Endothelial cell of umbilical vein (primary cell): ENCODE data around the gene KCNJ6. TPM values are rescaled to one million over a fixed set of nuclear protein-coding genes. Genes with fewer than 3 reads are reported as not detected.

Experiments used
- BruUV-seq: library from RNA; stranded (reverse); fragments of 400-500 nt; replicated peaks from 2 replicates; lab custom pipeline; 2021; lab: Mats Ljungman, UMichigan
- CTCF ChIA-PET: fragments of 300-600, 350-600 bp; sonication (Branson Sonifier 250); formaldehyde crosslinking; loops from one replicate; lab custom pipeline; 2021; ENCODE audit warnings: antibody characterized with exemption, inconsistent platforms; lab: Charles Lee
- POLR2A ChIA-PET: fragments of 300-600, 350-600 bp; sonication (Branson Sonifier 250); formaldehyde crosslinking; loops from one replicate; lab custom pipeline; 2021; ENCODE audit warnings: antibody characterized with exemption, inconsistent platforms; lab: Charles Lee
- DNase-seq: peaks from one replicate; pipeline ENCODE4 v3.0.0-alpha.2; 2011; ENCODE audit warnings: low read depth, low spot score
- FAIRE-seq: peaks from 2 replicates; lab custom pipeline; 2011; peaks lifted over from hg19 to GRCh38; lab: Jason Lieb, UNC
- H2AFZ ChIP-seq: 2 replicates; pipeline ENCODE4 v1.6.0; 2012; ENCODE audit warnings: low read depth, low read length, control low read depth, inconsistent platforms
- H3K27ac ChIP-seq: 2 replicates; pipeline ENCODE4 v1.5.1; 2011; ENCODE audit warnings: low read depth, mild to moderate bottlenecking, control low read depth, low read length, moderate library complexity; ENCODE audit not compliant: insufficient read depth
- H3K27me3 ChIP-seq, 2 experiments: 2 replicates each; pipeline versions ENCODE4 v1.6.0 to v1.6.1; 2011; ENCODE audit warnings: low read length in 2 of 2, mixed read lengths in 1 of 2; ENCODE audit not compliant: control insufficient read depth in 2 of 2, insufficient read depth in 2 of 2
- H3K36me3 ChIP-seq, 2 experiments: 2 replicates in 1 of 2; 3 replicates in 1 of 2; pipeline ENCODE4 v1.5.1; 2011; ENCODE audit warnings: low read length in 2 of 2, mild to moderate bottlenecking in 1 of 2, moderate library complexity in 1 of 2; ENCODE audit not compliant: control insufficient read depth in 2 of 2, insufficient read depth in 2 of 2; ENCODE audit errors: extremely low read depth in 1 of 2
- H3K4me1 ChIP-seq: 3 replicates; pipeline ENCODE4 v1.5.1; 2011; ENCODE audit warnings: mild to moderate bottlenecking, low read length; ENCODE audit not compliant: control insufficient read depth, insufficient read depth; ENCODE audit errors: extremely low read depth
- H3K4me2 ChIP-seq: 2 replicates; pipeline ENCODE4 v1.6.1; 2011; ENCODE audit warnings: low read length, control low read depth, mixed read lengths; ENCODE audit not compliant: insufficient read depth
- H3K4me3 ChIP-seq, 3 experiments: fragments of 200-600 bp in 1 of 3; sonication (generic), shearing (Covaris generic) in 1 of 3; replicated peaks in 1 of 3; 2 replicates each; pipeline ENCODE4 v1.5.1; 2011 to 2016; ENCODE audit warnings: control low read depth in 3 of 3, low read length in 3 of 3, mild to moderate bottlenecking in 2 of 3, inconsistent platforms in 1 of 3, low read depth in 1 of 3, moderate library complexity in 1 of 3; ENCODE audit not compliant: insufficient read depth in 1 of 3
- H3K79me2 ChIP-seq: 2 replicates; pipeline ENCODE4 v1.6.0; 2012; ENCODE audit warnings: low read length, inconsistent platforms; ENCODE audit not compliant: control insufficient read depth, insufficient read depth
- H3K9ac ChIP-seq: replicated peaks from 2 replicates; pipeline ENCODE3; 2011; ENCODE audit warnings: low read length, control low read depth; ENCODE audit not compliant: insufficient read depth; ENCODE audit errors: extremely low read depth
- H3K9me1 ChIP-seq: replicated peaks from 3 replicates; pipeline ENCODE4 v1.6.0; 2011; ENCODE audit warnings: mild to moderate bottlenecking, low read length; ENCODE audit not compliant: control insufficient read depth, insufficient read depth; ENCODE audit errors: extremely low read depth
- H3K9me3 ChIP-seq: replicated peaks from 2 replicates; pipeline ENCODE4 v1.5.1; 2012; ENCODE audit warnings: low read length, inconsistent platforms; ENCODE audit not compliant: control insufficient read depth, insufficient read depth
- H4K20me1 ChIP-seq: replicated peaks from 2 replicates; pipeline ENCODE3; 2011; ENCODE audit warnings: mild to moderate bottlenecking, low read length; ENCODE audit not compliant: control insufficient read depth, insufficient read depth; ENCODE audit errors: extremely low read depth
- EZH2 ChIP-seq: IDR thresholded peaks from 2 replicates; pipeline ENCODE4 v1.6.1; 2012; ENCODE audit warnings: borderline replicate concordance, low read depth, mild to moderate bottlenecking, moderate library complexity, low read length, inconsistent platforms; ENCODE audit not compliant: severe bottlenecking
- FOS ChIP-seq: IDR thresholded peaks from 2 replicates; pipeline ENCODE4 v1.6.1; 2011; ENCODE audit warnings: mild to moderate bottlenecking, low read length, moderate library complexity, borderline replicate concordance; ENCODE audit not compliant: insufficient read depth
- JUN ChIP-seq: IDR thresholded peaks from 2 replicates; pipeline ENCODE4 v1.6.1; 2011; ENCODE audit warnings: borderline replicate concordance, low read depth; ENCODE audit not compliant: insufficient read length, insufficient read depth
- MAX ChIP-seq: IDR thresholded peaks from 2 replicates; pipeline ENCODE4 v1.6.1; 2011; ENCODE audit not compliant: insufficient read depth, insufficient read length
- MYC ChIP-seq: IDR thresholded peaks from one replicate; pipeline ENCODE4 v1.6.1; 2011; ENCODE audit warnings: mild to moderate bottlenecking, low read depth, low read length
- POLR2A ChIP-seq: IDR thresholded peaks from 2 replicates; pipeline ENCODE4 v1.6.1; 2012; ENCODE audit warnings: low read depth, mild to moderate bottlenecking, control low read depth, low read length
- POLR2AphosphoS5 ChIP-seq: IDR thresholded peaks from 2 replicates; pipeline ENCODE4 v1.6.1; 2012; ENCODE audit warnings: low read depth, mild to moderate bottlenecking, control low read depth, low read length, moderate library complexity; ENCODE audit not compliant: insufficient read depth
- dilution Hi-C: fragments of 300-500 bp; cut with MboI; formaldehyde crosslinking; loops from one replicate; pipeline ENCODE4 v1.15.0; 2019; ENCODE audit warnings: low sequenced_read_pairs; ENCODE audit not compliant: extremely low pct_ligation_motif_present
- intact Hi-C: fragments of 100-400 bp; cut with micrococcal nuclease; formaldehyde crosslinking; loops from one replicate; pipeline ENCODE4 v1.10.0; 2022
- polyA plus RNA-seq, 4 experiments: library from polyadenylated mRNA; depleted of rRNA in 3 of 4; stranded (reverse) in 3 of 4; unstranded in 1 of 4; fragments of >200 nt; gene quantifications; 2 replicates each; pipeline versions ENCODE4 v1.2.1 to v1.2.3, GENCODE V29; 2011 to 2012; ENCODE audit warnings: missing spikeins in 1 of 4
- total RNA-seq: library from RNA; stranded (reverse); gene quantifications from 2 replicates; pipeline ENCODE4 v1.2.3, GENCODE V29; 2021

The KCNJ6 gene
- total and polyA plus RNA-seq, 2 donors (not counting 3 experiments of a cell fraction or from before 2014, with no cell fraction given), result not detected

DNA sequence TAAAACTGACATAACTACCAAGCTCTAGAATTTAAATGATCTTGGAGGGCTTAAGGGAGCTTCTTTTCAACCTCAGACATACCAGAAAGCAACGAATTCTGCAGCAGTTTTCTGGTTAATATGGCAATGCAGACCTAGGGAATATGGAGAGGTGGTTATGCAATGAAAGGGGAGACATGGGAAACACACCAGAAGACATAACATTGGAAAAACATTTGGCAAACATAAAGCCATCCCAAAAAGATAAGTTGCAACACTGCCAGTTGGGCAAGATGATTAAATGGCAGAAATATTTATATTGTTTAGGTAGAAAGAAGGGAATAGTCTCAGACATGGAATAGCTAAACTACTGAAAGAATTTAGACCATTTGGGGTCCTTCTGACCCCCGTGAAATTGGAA lies 104.5 kb downstream of the KCNJ6 start:
- H3K9me1 ChIP-seq, result no peaks in the 10 kb centered on the region
- no peaks in the 10 kb centered on the region for H4K20me1 ChIP-seq
- no peak overlapping the region for H3K9ac ChIP-seq
- FAIRE-seq, result no peak
- H3K36me3 ChIP-seq, result no peaks in the 10 kb centered on the region
- H3K4me3 ChIP-seq, result no peak overlapping the region
- dilution Hi-C loops, result no loop called here
- H3K4me2 ChIP-seq, result no peak overlapping the region
- no peak for TF ChIP-seq EZH2
- H3K9me3 ChIP-seq, result no peaks in the 10 kb centered on the region
- no peak overlapping the region for H3K27ac ChIP-seq
- BruUV-seq, result no TSS peak
- no peaks in the 10 kb centered on the region for H3K79me2 ChIP-seq
- no peaks in the 10 kb centered on the region for H3K4me1 ChIP-seq
- peaks cover 3 to 7% of the 10 kb centered on the region in 2 experiments for H3K27me3 ChIP-seq
- ChIA-PET POLR2A (no interaction called here), CTCF (no interaction called here)
- no peak for DNase-seq
- no peak overlapping the region for H2AFZ ChIP-seq
- intact Hi-C loops, result no loop called here

GRCh38 chr21:37808261-37808660 lies 108.0 kb downstream of the KCNJ6 start:
- no peak for DNase-seq
- intact Hi-C loops (no loop called here), dilution Hi-C loops (no loop called here)
- no peak overlapping the region for H3K4me3 ChIP-seq
- H3K9me3 ChIP-seq, result no peaks in the 10 kb centered on the region
- peaks cover 5 to 7% of the 10 kb centered on the region in 2 experiments for H3K27me3 ChIP-seq
- FAIRE-seq, result no peak
- no peak overlapping the region for H2AFZ ChIP-seq
- no peak overlapping the region for H3K27ac ChIP-seq
- no TSS peak for BruUV-seq
- no peak overlapping the region for H3K9ac ChIP-seq
- TF ChIP-seq POLR2AphosphoS5 (no peak), FOS (no peak), JUN (no peak), POLR2A (no peak), MAX (no peak), MYC (no peak)
- no peaks in the 10 kb centered on the region for H4K20me1 ChIP-seq
- H3K4me1 ChIP-seq, result no peaks in the 10 kb centered on the region
- no peaks in the 10 kb centered on the region for H3K9me1 ChIP-seq
- CTCF ChIA-PET, result no interaction called here
- no peak overlapping the region for H3K4me2 ChIP-seq
- H3K36me3 ChIP-seq, result no peaks in the 10 kb centered on the region
- no peaks in the 10 kb centered on the region for H3K79me2 ChIP-seq
- POLR2A ChIA-PET, result no interaction called here
